Epithelial cell of esophagus (primary cell): ENCODE data around the gene CAMK2A.

Experiments
- DNase-seq: peaks from one replicate; pipeline ENCODE4 v3.0.0; 2010; ENCODE audit warnings: low read depth
- H3K4me3 ChIP-seq: 2 replicates; pipeline ENCODE4 v1.5.1; 2011; ENCODE audit warnings: mild to moderate bottlenecking, low read length, control low read depth
- CTCF ChIP-seq: IDR thresholded peaks from 2 replicates; pipeline ENCODE4 v1.5.1; 2011; ENCODE audit warnings: low read depth, mild to moderate bottlenecking, low read length, control low read depth, inconsistent platforms; ENCODE audit not compliant: insufficient read depth; ENCODE audit errors: missing control alignments

CAMK2A gene

GRCh38 chr5:150239794-150240122 is 49.8 kb downstream of the CAMK2A start:
- DNase-seq: no peak
- no peak for TF ChIP-seq CTCF
- H3K4me3 ChIP-seq: no peak overlapping the region

- H3K4me3 ChIP-seq: no peak overlapping the region
- TF ChIP-seq CTCF: no peak
- no peak for DNase-seq
Observed at GRCh38 chr5:150239099-150239793, 50.3 kb downstream of the CAMK2A start.

GRCh38 chr5:150238646-150239045 is 50.9 kb downstream of the CAMK2A start:
- no peak for DNase-seq
- no peak for TF ChIP-seq CTCF
- no peak overlapping the region for H3K4me3 ChIP-seq

GRCh38 chr5:150236981-150237754 is 52.4 kb downstream of the CAMK2A start:
- no peak for DNase-seq
- no peak overlapping the region for H3K4me3 ChIP-seq
- no peak for TF ChIP-seq CTCF

GRCh38 chr5:150236313-150236712 is 53.3 kb downstream of the CAMK2A start:
- DNase-seq: no peak
- no peak overlapping the region for H3K4me3 ChIP-seq
- TF ChIP-seq CTCF: no peak

- no peak for DNase-seq
- no peak overlapping the region for H3K4me3 ChIP-seq
- no peak for TF ChIP-seq CTCF
Observed at GRCh38 chr5:150235500-150235854, 54.1 kb downstream of the CAMK2A start.
